Left renal pelvis (tissue), 4 donors: ENCODE results near the gene TRIM32. TPM values are rescaled to one million over a fixed set of nuclear protein-coding genes. Genes with fewer than 3 reads are reported as not detected.

Source experiments
- DNase-seq, 4 donors: peaks; one replicate each; pipeline ENCODE4 v3.0.0-alpha.2; 2013; ENCODE audit warnings: low read depth in 4 of 4, low spot score in 3 of 4
- polyA plus RNA-seq, 4 donors: library from polyadenylated mRNA; unstranded; fragments of 120-200 nt; gene quantifications; one replicate each; pipeline ENCODE4 v1.2.1, GENCODE V29; 2013; ENCODE audit not compliant: insufficient read length in 4 of 4

The TRIM32 gene
- polyA plus RNA-seq, 4 donors = 19.4 to 24.1 (median 21.2) TPM

DNA sequence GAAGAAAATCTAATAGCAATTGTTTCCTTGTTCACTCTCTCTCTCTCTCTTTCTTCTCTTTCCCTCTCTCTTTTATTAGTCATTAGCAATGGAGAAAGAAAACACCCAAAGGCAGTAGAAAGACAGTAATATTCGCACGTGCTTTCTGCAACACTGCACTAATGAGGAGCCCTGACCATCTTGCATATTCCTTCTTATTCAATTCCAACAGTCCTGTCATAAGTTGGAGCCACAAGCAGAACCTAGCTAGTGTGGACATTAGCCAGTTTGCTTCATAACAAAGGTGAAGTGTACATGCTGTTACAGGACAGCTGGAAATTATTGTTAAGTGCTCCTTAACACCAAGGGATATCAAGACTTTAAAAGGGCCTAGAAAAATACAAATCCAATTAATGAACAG is 63.4 kb downstream of the TRIM32 start:
- no peak for DNase-seq
